NCI-H187 (cell line): ENCODE results near the gene GAPDHS.

Experiments
- DNase-seq, 2 experiments: peaks; one replicate each; lab custom pipeline; 2025; lab: John Stamatoyannopoulos, UW

GAPDHS gene

DNA sequence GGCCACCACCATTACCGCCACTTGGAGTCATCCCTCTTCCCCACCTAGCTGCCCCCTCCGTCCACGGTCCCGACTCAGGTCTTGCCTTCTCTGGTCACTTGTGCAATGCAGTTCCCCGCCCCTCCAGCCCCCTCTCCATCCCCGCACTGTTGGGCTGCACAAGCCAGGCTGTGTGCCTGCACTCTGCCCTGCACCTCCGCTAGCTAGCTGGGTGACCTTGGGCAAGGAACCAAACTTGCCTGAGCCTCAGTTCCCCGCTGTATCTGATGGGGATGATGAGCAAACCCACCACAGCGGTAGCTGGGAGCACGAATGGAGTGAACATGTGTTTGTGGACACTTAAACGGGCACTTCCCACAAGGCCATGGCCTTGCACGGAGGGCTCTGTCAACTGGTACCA lies 6.6 kb downstream of the GAPDHS start:
- DNase-seq, result no peak

DNA sequence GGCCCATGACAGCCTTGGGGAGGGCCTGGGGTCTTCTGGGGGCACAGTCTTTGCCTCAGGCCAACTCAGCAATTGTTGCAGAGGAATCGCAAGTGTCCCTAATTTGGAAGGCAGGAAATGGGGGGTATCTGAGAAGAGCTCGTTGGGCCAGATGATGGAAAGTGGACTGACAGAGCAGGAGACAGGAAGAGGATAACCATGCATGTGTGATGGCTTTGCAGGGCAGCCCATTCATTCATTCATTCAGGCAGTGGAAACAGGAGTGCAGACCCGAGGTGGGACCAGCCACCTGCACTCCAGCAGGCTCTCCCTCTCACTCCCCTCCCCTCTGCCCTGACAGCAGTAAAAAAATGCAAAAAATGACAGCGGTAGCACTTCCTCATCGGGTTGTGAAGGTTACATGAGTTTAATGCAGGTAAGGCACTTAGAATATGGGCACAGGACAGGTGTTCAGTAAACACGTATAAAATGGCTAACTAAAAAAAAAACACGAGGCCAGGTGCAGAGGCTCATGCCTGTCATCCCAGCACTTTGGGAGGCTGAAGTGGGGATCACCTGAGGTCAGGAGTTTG lies 7.2 kb downstream of the GAPDHS start:
- no peak for DNase-seq

DNA sequence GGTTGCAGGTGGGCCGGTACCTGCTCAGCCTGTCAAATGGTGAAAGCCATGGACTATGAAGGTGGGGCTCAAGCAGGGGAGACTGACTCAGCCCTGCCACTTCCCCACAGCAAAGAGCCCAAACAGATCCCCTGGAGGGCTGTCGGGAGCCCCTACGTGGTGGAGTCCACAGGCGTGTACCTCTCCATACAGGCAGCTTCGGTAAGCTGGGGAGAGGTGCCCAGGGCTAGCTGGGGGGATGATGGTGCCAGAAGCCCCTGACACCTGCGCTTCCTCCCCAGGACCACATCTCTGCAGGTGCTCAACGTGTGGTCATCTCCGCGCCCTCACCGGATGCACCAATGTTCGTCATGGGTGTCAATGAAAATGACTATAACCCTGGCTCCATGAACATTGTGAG lies 9.0 kb downstream of the GAPDHS start:
- DNase-seq, result no peak

DNA sequence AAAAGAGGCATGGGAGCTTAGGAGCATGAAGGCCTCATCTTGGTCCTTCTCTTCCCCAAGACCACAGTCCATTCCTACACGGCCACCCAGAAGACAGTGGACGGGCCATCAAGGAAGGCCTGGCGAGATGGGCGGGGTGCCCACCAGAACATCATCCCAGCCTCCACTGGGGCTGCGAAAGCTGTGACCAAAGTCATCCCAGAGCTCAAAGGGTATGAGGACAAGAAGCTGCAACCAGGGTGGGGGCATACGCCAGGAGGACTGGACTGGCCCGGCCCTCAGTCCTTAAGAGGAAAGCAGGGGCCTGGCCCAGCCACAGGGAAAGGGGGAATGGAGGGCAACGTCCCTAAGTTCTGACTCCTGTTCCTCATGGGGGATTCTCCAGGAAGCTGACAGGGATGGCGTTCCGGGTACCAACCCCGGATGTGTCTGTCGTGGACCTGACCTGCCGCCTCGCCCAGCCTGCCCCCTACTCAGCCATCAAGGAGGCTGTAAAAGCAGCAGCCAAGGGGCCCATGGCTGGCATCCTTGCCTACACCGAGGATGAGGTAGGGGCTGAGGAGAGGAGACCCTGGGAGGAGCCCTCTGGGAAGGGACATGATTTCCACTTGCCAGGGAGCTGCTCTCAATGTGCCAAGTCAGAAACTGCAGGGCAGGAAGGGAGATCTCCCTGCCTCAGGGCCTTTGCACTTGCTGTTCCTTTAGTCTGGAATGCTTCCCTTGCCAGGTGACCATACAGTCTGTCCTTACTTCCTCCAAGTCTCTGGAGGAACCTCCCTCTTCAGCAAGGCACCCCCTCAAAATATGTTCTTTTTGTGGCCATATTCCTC lies 10.2 kb downstream of the GAPDHS start:
- DNase-seq, result no peak

DNA sequence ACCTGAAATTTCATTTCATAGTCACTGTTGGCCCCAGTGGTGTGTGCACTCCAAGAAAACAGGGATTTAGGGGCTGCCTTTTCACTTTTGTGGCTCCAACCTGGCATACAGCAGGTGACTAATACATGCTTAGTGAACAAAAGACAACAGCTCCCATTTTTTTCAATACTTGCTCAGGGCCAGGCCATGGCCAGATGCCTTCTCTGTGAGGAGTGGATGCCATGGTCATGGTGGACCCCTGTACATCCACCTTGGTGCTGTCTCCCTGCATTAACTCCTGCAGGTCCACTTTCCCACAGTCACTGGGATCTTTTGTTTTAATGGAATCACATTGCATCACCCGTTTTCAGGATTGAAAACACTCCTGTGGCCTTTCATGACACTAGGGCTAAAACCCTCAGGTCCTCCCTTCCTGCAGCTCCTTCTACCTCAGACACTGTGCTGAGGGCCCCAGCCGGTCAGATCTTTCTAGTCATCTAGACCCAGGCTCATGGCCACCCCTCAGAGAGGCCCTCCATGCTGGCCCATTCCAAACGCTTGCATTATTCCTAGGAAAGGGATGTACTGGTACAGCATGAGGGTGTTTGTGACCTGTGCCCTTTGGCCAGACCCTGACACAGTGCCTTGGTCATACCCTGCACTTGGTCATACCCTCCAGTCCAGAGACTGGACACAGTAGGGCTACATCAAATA lies 11.0 kb downstream of the GAPDHS start:
- no peak for DNase-seq

DNA sequence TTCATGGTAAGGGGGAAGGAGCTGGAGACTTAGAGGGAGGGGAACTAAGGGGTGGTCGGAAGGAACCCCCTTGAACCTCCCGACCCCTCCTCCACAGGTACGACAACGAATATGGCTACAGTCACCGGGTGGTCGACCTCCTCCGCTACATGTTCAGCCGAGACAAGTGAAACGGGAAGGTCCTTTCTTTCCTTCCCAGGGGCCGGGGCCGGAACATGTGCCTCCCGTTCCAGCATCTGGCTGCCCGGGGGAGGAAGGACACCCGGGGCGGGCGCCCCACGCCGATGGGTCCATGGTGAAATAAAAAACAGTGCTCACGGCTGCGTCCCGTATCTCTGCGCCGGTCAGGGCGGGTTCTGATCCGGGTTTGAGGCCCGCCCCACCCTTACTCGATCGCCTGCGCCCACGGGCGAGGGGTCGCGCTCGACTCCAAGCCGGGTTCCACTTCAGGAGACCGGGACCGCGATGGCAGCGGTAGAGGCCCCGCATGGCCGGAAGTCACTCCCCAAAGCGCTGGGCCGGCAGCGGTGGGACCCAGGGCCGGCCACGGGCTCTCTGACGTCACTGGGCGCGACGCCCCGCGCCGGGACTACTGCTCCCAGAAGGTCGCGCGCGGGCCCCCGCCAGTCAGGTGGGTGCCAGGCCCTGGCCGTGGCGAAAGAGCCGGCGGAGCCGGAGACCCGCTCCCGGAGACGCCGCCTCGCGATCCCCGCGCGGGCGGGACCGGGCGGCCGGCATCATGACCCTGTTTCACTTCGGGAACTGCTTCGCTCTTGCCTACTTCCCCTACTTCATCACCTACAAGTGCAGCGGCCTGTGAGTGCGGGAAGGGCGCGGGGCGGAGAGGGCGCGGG lies 12.0 kb downstream of the GAPDHS start, which contains the start of gene TMEM147:
TSS of gene TMEM147 (plus strand) at position 626 of the 854 bp plus-strand sequence. CDS start at position 740, 114 bp downstream.
- peak; percentile 67 to 76 for DNase-seq

DNA sequence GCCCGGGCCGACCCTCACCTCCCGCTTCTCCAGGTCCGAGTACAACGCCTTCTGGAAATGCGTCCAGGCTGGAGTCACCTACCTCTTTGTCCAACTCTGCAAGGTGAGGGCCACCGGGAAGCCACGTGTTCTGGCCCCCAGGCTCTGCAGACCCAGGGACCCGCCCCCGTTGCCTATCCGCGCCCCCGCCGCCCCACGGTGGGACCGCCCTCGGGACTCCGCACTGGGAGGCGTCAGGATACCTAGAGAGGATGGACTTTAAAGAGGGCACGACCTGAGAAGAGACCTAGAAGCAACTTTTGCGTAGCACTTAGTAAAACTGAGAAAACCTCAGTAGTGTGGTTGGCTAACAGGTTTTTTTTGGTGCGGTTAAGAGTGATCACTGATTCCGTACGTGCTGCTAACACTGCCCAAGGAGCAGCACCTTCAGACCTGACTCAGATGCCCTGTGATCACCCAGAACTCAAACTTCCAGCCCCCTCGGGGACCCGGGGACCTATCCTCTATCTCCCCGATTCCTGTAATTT lies 12.7 kb downstream of the GAPDHS start:
- no peak for DNase-seq

DNA sequence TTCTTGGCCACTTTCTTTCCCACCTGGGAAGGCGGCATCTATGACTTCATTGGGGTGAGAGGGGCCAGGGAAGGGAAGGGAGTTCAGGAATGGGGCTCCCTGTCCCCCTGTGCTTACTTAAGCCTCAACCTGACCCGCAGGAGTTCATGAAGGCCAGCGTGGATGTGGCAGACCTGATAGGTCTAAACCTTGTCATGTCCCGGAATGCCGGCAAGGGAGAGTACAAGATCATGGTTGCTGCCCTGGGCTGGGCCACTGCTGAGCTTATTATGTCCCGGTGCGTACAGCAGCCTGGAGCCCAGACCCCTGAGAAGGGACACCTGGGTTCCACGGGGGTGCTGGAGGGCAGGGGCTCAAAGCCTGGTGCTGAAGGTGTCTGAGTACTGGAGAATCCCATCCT lies 13.3 kb downstream of the GAPDHS start:
- no peak for DNase-seq

DNA sequence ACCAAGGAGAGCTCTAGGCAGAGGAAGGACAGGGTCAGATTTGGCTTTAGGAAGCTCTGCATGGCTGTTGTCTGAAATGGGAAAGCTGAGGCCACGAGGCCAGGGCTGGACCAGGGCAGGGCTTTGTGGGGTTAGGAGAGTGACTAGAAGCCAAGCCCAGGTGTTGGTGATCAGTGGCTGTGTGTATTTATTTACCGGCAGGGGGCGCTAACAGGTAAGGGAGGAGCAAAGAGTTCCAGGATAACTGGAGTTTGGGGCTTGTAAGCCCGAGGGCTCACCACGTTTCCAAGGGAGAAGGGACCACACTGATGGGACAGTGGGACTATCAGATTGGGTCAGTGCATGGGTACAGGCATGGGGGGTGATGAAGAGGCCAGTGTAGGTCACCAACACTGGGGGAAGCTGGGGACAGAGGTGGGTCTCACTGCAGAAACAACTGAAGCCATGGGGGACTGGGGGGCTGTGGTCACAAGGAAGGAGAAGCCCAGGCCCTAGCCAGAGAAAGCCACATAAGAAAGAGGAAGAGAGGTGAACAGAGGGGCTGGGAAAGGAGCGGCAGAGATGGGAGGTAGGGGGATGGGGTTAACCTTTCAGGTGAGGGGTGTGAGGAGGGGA lies 16.0 kb downstream of the GAPDHS start:
- peak in 1 of 2 experiments; percentile 77 for DNase-seq

DNA sequence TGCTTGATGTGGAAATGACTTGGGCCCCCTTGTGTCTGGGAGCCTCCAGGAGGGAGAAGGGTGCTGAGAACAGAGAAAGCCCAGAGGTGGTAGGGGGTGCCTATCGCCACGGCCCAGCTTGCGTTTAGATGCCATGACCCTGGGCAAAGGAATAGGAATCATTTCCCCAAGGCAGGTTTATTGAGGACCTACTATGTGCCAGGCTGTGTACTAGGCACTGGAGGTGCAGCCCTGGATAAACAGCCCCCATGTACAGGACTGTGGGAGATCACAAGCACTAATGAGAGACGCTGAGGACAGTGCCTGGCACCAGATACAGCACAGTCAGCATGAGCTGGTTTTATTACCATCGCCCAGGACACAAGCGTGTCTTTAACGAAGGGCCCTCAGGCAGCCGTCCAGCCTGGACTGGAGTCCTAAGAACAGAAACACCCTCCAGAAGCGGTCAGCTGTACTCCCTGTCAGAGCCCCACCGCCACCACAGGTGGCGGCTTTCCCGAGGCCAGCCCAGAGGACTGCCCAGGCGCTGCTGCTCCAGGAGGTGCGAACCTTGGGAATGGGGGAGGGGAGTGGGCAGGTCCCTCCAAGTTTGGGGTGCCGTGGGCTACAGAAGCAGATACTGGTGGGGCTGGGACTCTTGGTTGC lies 16.7 kb downstream of the GAPDHS start:
- DNase-seq, result no peak

DNA sequence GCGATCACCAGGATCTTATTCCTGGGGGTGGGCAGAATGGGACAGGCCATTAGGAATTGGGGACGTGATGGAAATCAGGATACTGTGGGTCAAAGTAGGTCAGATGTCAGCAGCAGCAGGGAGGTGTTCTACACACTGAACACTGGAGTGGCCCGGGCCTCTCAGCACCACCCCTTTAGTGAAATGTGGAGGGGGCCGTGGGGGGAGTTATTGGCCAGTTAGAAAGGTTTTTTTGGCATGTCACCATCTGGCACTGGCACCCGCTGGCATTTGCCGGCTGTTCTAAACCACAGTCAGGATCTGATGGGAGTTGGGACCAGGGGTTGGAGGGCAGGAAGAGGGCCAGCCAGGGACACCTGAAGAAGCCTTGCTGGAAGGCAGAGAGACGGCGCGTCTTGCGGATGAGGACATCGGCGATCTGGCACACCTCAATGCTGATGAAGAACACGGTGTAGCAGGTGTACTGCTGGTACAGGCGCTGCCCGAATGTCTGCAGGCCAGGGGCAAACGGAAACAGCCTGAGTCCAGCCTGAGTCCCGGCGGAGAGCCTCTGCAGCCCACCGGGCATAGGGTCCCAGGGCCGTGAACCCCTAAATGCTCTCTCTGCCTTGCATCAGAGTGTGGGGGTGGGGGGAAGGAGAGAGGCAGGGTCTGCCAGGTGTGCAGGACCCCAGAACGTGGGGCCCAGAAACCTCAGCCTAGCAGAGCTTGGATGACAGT lies 18.0 kb downstream of the GAPDHS start:
- DNase-seq, result no peak

DNA sequence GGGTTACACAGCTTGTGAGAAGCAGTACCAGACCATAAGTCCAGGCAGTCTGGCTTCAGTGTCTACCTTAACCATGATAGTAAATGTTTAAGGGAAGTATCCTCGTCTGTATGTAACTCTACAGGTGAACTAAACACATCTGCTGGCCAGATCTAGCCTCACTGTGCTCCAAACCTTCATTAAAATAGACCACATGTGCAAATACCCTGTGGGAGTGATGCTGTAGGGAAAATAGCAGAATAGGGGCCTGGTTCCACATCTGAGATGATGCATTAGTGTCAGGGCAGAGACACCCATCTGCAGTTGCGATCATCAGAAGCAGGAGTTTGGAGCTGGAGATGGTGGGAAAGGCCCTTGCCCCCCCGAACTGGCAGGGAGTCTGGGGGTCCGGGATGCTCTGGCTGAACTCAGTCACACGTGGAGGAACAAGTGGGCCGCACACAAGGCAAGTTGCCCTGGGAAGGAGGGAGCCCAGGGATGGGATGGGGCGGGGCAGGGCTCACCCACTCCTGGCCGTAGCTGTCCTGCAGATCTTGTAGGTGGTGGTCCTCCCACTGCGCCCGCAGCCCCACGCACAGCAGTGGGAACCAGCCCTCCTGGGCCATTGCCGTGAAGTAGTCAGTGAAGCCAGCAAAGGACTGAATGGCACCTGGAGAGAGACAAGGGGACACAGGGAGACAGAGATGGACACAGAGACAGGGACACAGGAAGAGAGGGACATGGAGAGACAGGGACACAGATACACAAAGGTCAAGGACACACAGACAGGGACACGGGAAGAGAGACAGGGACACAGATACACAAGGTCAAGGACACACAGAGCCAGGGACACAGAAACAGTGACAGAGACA lies 19.5 kb downstream of the GAPDHS start:
- no peak for DNase-seq

DNA sequence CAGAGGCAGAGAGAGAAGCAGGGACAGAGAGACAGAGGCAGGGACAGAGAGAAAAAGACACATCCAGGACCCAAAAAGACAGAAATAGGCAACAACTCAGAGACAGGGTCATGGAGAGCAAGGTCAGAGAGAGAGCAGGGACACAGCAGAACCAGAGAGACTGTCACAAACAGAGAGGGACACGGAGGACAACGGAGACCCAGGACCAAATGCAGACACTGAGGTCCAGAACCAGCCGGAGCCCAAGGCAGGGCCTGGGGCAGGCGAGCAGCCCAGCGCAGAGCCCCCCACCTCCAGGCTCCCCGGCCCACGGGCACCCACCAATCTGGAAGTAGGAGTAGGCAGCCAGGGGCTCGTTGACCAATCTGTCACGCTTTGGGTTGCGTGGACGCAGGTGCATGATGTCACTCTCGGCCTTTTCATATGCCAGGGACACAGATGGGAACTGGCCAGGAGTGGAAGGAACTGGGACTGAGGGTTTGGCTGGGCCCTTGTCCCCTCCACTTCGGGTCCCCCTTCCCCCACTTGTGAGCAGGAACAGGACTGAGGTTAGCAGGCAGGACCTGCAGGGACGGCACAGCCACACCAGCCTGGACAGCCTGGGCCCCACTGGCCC lies 20.2 kb downstream of the GAPDHS start:
- no peak for DNase-seq

DNA sequence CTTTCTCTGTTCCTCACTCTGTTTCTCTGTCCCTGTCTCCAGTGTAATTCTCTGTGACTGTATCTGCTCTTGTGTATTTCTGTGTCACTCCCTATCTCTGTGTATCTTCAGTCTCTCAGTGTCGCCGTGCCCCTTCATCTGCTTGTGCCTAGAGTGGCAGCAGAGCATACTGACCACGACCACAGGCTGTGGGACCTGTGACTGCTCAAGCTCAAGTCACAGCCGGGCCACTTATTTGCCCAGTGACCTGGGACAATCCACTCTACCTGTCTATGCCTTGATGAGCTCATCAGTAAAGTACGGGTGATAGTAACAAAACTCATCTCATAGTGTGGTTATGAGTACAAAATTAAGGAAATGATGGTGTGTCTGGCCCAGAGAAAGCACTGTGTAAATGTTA lies 20.8 kb downstream of the GAPDHS start:
- no peak for DNase-seq

DNA sequence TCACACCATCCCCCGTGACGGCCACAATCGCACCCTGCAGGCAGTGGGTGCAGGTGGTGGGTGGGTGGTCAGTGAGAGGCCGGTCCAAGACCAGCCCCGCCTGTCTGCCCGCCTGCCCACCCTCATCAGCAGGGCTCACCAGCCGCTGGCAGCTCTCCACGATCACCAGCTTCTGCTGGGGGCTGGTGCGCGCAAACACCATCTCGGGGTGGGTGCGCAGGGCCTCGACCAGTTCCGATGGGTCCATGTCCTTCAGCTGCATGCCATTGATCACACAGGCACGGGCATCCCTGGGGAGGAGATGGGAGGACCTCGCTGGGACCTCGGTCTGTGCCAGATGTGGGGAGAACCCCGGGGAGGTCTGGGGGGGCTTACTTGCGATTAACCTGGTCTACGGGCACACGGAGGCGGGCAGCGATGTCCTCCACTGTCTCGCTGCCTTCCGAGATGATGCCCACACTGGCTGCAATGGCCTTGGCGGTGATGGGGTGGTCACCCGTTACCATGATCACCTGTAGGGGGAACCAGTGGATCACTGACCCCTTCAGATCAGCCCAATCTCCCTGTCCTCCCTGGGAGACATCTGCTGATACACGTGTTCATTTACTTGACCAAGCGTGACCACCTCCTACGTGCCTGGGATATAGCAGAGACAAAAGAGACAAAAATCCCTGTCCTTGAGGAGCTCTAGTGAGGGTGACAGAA lies 22.2 kb downstream of the GAPDHS start:
- no peak for DNase-seq

DNA sequence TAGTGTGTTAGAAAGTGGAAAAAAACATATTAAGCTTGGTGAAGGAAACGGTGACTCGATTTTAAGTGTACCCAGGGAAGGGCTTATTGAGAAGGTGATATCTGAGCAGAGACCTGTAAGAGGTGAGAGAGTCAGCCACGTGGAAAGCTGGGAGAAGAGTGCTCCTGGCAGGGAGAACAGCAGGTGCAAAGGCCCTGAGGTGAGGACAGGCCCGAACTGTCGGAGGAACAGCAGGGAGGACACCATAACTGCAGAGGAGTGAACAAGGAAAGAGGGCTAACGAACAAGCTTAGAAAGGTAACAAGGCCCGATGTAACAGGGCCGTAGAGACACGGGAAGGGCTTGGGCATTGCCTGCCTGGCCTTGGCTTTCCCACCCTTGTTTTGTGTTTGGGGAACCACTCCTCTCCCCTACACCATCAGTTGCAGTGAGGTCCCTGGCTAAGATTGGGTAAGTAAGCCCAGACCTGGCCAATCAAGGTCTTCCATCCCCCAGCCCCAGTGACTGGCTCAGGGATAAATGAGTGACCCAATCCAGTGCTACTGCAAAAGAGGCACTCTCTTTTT lies 22.9 kb downstream of the GAPDHS start:
- DNase-seq, result no peak

DNA sequence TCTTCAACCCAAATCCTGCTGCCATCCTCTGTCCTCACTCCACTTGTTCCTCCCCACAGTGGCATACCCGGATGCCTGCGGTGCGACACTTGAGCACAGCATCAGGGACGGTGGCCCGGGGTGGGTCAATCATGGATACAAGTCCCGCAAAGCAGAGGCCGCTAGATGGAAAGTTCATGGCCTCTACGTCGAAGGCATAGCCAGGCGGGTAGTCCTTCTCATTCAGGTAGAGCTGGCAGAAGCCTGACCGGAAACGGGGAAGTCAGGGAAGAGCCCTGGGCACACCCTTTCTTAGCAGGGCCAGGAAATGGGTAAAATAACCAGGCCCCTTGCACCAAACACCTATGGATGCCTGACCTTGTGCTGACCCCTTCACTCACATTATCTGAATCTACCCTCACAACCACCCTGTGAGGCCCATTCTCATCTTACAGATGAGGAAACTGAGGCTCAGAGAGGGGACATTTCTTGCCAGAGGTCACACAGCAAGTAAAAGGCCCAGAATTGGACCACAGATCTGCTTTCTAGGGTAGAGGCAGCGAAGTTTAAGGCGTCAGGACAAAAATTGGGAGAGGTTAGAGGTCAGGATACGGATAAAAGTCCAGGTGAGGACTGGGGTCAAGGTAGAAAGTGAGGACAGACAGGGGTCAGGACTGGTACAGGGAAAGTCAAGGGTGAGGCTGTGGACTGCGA lies 23.7 kb downstream of the GAPDHS start:
- DNase-seq, result no peak
